ENCODE results near the gene TRMT10B.

DNA sequence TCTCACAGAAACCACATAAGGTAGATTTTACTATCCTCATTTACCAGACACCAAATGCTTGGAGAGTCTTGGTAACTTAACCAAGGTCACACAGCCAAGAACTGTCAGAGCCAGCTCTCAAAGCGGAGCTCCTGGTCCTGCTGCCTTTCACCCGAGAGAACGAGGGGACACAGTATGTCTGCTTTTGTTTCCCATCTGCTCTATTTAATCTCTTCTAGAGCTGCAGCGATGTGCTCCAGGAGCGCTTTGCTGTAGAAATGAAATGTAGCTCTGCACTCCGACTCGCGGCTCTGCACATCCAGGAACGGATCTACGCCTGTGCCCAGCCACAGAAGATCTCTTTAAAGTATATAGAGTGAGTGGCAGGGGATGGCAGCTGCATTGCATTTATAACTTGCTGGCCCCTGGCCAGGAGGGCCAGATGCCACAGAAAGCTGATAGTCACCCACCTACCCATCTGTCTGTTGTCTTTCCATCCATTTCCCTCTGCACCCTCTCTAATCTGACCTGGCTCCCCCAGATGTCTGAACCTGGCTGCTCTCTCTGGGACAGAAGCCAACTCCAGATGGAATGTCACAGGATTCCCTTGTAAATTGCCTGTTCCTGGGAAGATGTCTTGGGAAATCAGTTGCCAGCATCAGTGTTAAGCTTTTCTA lies 21.4 kb upstream of the TRMT10B start:
- TF ChIP-seq, protein P1, sequence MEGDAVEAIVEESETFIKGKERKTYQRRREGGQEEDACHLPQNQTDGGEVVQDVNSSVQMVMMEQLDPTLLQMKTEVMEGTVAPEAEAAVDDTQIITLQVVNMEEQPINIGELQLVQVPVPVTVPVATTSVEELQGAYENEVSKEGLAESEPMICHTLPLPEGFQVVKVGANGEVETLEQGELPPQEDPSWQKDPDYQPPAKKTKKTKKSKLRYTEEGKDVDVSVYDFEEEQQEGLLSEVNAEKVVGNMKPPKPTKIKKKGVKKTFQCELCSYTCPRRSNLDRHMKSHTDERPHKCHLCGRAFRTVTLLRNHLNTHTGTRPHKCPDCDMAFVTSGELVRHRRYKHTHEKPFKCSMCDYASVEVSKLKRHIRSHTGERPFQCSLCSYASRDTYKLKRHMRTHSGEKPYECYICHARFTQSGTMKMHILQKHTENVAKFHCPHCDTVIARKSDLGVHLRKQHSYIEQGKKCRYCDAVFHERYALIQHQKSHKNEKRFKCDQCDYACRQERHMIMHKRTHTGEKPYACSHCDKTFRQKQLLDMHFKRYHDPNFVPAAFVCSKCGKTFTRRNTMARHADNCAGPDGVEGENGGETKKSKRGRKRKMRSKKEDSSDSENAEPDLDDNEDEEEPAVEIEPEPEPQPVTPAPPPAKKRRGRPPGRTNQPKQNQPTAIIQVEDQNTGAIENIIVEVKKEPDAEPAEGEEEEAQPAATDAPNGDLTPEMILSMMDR (IDR thresholded peaks at IDR 0.05), result no peak
- no peak for TF ChIP-seq POLR2A (IDR thresholded peaks at IDR 0.05)

Measured in thyroid gland (tissue), 4 donors.